Pancreas (tissue), 10 donors: Measurements from ENCODE around the gene DNAJC1. TPM values are rescaled to one million over a fixed set of nuclear protein-coding genes. Genes with fewer than 3 reads are reported as not detected.

Experiments used
- ATAC-seq, 4 donors: fragments of 200-7000 bp; cut with Tn5 transposase; one replicate each; pipeline versions ENCODE4 v1.8.0 to v1.9.1; 2020; ENCODE audit warnings: mild to moderate bottlenecking in 4 of 4, moderate library complexity in 4 of 4
- DNase-seq, 6 donors: peaks; one replicate each; pipeline ENCODE4 v3.0.0-alpha.2; 2020
- FAIRE-seq: peaks from 2 replicates; lab custom pipeline; 2012; peaks lifted over from hg19 to GRCh38; lab: Jason Lieb, UNC
- H3K27ac ChIP-seq, 4 donors: fragments of 200-600 bp; sonication (generic); 1 replicate in 3 of 4; 2 replicates in 1 of 4; pipeline versions ENCODE4 v1.5.0 to v1.8.0; 2020
- H3K27me3 ChIP-seq, 4 donors: fragments of 200-600 bp; one replicate each; pipeline ENCODE4 v1.8.0; 2021
- H3K36me3 ChIP-seq, 3 donors: fragments of 200-600 bp; sonication (generic) in 1 of 3; one replicate each; pipeline versions ENCODE4 v1.5.0 to v1.8.0; 2020 to 2021
- H3K4me1 ChIP-seq, 3 donors: fragments of 200-600 bp; one replicate each; pipeline ENCODE4 v1.8.0; 2021
- H3K4me3 ChIP-seq, 4 donors: fragments of 200-600 bp; sonication (generic) in 2 of 4; one replicate each; pipeline versions ENCODE4 v1.5.0 to v1.8.0; 2020 to 2021
- H3K9me3 ChIP-seq, 4 donors: fragments of 200-600 bp; one replicate each; pipeline ENCODE4 v1.8.0; 2021
- WGBS, 2 donors: extraction: QIAGEN DNeasy Blood & Tissue Kit; methylation state at CpG; one replicate each; pipeline ENCODE4 v1.1.7; 2013; 5-methylcytosine and 5-hydroxymethylcytosine counted together
- intact Hi-C, 3 donors: fragments of 100-400 bp; cut with DNase I; formaldehyde crosslinking; loops; one replicate each; pipeline versions ENCODE4 v1.11.1 to v1.14.2; 2022
- polyA plus RNA-seq, 2 donors: library from polyadenylated mRNA; stranded (reverse); fragments of 200-250 nt; gene quantifications; one replicate each; pipeline ENCODE4 v1.2.3, GENCODE V29; 2013
- total RNA-seq, 6 donors: library from RNA; stranded (reverse); fragmentation: NEBNext Ultra II Directional in 4 of 6; extraction: Animal tissue kit (Norgen Biotek cat#: 25700) in 4 of 6; gene quantifications; one replicate each; pipeline versions ENCODE4 v1.2.1 to v1.2.4, GENCODE V29; 2021 to 2023
- TF ChIP-seq, protein P1 (sequence below), 4 donors: fragments of 200-600 bp; sonication (generic) in 3 of 4; IDR thresholded peaks; one replicate each; pipeline versions ENCODE4 v1.5.0 to v1.8.0; 2021; ENCODE audit warnings: antibody characterized with exemption in 4 of 4
- donor health status: healthy with polysubstance abuse.
- donor health status: DM: no; HTN: no; CAD: no; lungs with moderate emphysema.
- donor health status: DM: no; HTN: no; CAD: no.
- donor health status: control.
- donor health status: control.
- donor health status: Bipolar disorder and iron deficiency.
- donor health status: DM: yes; HTN: yes; CAD: no.
- donor health status: DM: no; HTN: no; CAD: no.
- donor health status: DM: no; HTN: no; CAD: no.
- donor health status: DM: yes; HTN: yes; CAD: no.

The DNAJC1 gene
- total and polyA plus RNA-seq, 8 donors, result 16.7 to 30.7 (median 22.7) TPM

DNA sequence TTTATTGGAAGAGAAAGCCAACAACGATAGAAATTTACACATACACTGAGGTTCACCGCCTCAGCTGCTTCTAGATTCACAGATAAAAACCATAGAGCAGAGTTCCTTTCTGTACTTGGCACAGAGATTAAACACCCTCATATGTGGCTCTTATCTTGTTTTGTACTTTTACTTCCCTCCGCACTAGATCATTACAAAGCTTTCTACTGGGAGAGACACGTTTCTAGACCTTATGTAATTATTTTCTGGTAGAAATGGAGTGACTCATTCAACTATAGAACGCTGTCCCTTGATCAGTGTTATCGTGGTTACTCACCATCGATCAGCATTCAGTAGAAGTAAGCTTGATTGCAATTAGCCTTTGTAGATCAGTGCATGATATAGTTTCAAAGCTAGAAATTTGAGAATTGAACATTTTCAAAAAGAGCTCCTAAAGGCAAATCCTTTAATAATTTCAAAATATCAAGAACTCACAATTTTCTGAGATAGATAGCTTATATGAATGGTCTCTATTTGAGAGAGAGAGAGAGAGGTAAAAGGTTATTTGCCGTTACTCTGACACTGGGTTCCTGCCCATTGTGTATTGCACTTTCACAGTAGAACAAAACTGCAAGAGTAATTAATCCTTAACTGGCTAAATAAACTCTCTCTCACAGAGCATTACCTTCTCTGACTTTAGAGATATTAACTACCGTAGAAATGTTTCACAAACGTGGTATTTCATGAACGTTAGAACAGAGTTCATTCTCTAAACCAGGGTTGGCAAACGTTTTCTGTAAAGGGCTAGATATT is 26.1 kb upstream of the DNAJC1 start:
- TF ChIP-seq, protein P1, sequence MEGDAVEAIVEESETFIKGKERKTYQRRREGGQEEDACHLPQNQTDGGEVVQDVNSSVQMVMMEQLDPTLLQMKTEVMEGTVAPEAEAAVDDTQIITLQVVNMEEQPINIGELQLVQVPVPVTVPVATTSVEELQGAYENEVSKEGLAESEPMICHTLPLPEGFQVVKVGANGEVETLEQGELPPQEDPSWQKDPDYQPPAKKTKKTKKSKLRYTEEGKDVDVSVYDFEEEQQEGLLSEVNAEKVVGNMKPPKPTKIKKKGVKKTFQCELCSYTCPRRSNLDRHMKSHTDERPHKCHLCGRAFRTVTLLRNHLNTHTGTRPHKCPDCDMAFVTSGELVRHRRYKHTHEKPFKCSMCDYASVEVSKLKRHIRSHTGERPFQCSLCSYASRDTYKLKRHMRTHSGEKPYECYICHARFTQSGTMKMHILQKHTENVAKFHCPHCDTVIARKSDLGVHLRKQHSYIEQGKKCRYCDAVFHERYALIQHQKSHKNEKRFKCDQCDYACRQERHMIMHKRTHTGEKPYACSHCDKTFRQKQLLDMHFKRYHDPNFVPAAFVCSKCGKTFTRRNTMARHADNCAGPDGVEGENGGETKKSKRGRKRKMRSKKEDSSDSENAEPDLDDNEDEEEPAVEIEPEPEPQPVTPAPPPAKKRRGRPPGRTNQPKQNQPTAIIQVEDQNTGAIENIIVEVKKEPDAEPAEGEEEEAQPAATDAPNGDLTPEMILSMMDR (IDR thresholded peaks at IDR 0.05), result no peak
- H3K4me1 ChIP-seq, result no peaks in the 10 kb centered on the region
- no peak overlapping the region for H3K4me3 ChIP-seq
- no peaks in the 10 kb centered on the region for H3K36me3 ChIP-seq
- FAIRE-seq (no peak), ATAC-seq (no peak), DNase-seq (no peak)
- 50 to 54% methylated on average over 12 of the region's 12 CpGs for WGBS, 2 donors
- no peaks in the 10 kb centered on the region for H3K27me3 ChIP-seq
- H3K27ac ChIP-seq, result no peak overlapping the region
- intact Hi-C loops, result no loop called here
- H3K9me3 ChIP-seq, result no peaks in the 10 kb centered on the region

DNA sequence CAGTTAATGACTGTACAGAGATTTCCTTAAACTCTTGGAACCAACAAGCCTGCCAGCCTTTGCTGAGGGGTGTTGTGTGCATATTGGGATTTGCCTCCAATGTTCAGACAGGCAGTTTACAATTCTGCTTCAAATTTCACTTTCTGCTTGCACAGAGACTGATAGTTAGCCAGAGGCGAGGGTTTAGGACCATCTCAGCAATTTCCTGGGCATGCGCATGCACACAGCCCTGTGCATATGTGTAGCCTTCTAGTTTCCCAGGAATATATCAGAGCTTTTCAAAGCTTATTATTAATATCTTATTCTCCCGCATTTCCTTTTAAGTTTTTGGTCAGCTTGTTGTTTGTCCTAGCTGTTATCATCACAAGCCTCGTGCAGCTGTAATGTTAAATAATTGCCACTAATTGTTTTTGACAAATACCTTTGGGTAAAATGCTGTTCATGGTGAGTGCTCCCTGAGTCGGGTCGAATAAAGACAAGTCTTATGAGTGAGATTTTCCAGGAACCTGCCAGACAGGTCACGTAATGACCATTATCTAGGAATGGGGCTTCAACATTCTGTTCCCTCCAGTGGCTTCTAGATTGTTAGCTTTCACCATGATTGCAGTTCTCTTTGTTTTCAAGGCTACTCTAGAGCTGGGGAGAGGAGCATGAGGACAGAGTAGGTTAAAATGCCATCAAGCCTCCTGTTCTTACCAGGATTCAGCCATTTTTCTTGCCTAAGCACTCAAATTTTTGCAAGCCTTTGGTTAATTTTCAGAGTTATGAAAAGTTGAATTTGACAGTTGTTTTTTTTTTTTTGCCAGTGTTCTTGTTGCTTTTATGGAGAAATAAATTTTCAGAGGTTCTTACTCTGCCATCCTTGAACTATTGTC is 24.1 kb upstream of the DNAJC1 start:
- Histone ChIP-seq H3K4me3 (no peak overlapping the region), H3K27me3 (no peaks in the 10 kb centered on the region), H3K9me3 (no peaks in the 10 kb centered on the region), H3K36me3 (no peaks in the 10 kb centered on the region), H3K4me1 (no peaks in the 10 kb centered on the region), H3K27ac (no peak overlapping the region)
- ATAC-seq (no peak), DNase-seq (no peak), FAIRE-seq (no peak)
- TF ChIP-seq, protein P1 (IDR thresholded peaks at IDR 0.05), result no peak
- intact Hi-C loops, result no loop called here
- WGBS, 2 donors, result 63 to 74% methylated on average over 7 of the region's 7 CpGs

DNA sequence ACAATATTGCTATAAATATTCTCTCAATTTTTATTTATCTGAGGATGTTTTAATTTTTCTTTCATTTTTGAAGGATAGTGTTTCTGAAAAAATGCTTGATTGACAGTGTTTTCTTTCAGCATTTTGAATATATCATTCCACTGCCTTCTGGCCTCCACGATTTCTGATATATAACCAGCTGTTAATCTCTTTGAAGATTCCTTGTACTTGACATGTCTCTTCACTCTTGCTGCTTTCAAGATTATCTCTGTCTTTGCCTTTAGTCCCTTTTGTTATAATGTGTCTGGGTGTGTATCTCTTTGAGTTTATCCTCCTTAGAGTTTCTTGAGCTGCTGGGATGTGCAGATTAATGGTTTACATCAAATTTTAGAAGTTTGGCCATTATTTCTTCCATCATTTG is 22.8 kb upstream of the DNAJC1 start:
- no peaks in the 10 kb centered on the region for H3K36me3 ChIP-seq
- 83 to 88% methylated on average over 1 of the region's 1 CpG for WGBS, 2 donors
- intact Hi-C loops, result no loop called here
- no peaks in the 10 kb centered on the region for H3K4me1 ChIP-seq
- FAIRE-seq, result no peak
- DNase-seq, result no peak
- H3K27me3 ChIP-seq, result no peaks in the 10 kb centered on the region
- TF ChIP-seq, protein P1 (IDR thresholded peaks at IDR 0.05), result no peak
- H3K27ac ChIP-seq, result no peak overlapping the region
- no peak overlapping the region for H3K4me3 ChIP-seq
- H3K9me3 ChIP-seq, result no peaks in the 10 kb centered on the region
- ATAC-seq, result no peak

DNA sequence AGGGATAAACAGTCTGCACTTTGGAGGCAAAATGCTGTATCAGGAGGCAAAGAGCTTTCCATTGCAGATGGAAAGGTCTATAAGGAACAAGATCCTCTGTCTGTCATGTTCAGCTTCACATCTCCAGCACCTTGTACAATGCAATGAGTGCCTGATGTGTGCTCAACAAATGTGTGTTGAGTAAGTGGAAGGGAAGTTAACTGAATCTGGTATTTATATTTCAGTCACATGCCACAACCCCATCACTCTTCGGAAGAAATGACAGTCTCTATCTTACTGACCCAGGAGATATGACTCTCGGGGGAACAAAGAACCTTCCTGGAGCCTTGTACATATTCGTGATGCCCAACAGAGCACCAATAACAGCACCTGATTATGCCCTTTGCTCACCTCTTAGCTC is 20.0 kb upstream of the DNAJC1 start:
- intact Hi-C loops, result no loop called here
- no peak for FAIRE-seq

More for the DNA sequence above, 20.0 kb upstream of the DNAJC1 start:
- Histone ChIP-seq H3K27me3 (no peaks in the 10 kb centered on the region), H3K4me1 (no peaks in the 10 kb centered on the region), H3K27ac (no peak overlapping the region), H3K36me3 (no peaks in the 10 kb centered on the region), H3K9me3 (no peaks in the 10 kb centered on the region), H3K4me3 (no peak overlapping the region)
- no peak for DNase-seq
- WGBS, 2 donors, result 44 to 56% methylated on average over 3 of the region's 3 CpGs
- ATAC-seq, result no peak
- TF ChIP-seq, protein P1 (IDR thresholded peaks at IDR 0.05), result no peak
